ENCODE results near the gene FGD4. TPM values are rescaled to one million over a fixed set of nuclear protein-coding genes. Genes with fewer than 3 reads are reported as not detected.
"Not testable (repeated sequence)": the region's sequence is repeated elsewhere in the genome, so short reads cannot be mapped to it uniquely, and the experiment has no call there.

FGD4 gene
- total and polyA plus RNA-seq, 4 donors: 4.8 to 64.6 (median 24.2) TPM

GRCh38 chr12:32505067-32505945, 105.9 kb downstream of the FGD4 start:
- no peak for ATAC-seq (ENCODE audit: insufficient read depth, low FRiP score)

GRCh38 chr12:32507096-32507941, 108.0 kb downstream of the FGD4 start:
- not testable (repeated sequence) for H3K36me3 ChIP-seq (ENCODE audit: control insufficient read depth in 4 of 4, insufficient read depth in 4 of 4, low read length in 4 of 4); ATAC-seq (ENCODE audit: insufficient read depth, low FRiP score); H3K9me3 ChIP-seq (ENCODE audit: control insufficient read depth in 4 of 4, insufficient read depth in 3 of 4, low read length in 3 of 4); H3K27ac ChIP-seq (ENCODE audit: low read depth in 1 of 2, low read length in 1 of 2); H3K9ac ChIP-seq (ENCODE audit: insufficient read depth in 1 of 2, low read length in 2 of 2); H3K4me3 ChIP-seq; H3K27me3 ChIP-seq (ENCODE audit: control insufficient read depth in 3 of 3, insufficient read depth in 3 of 3, low read length in 2 of 3); DNase-seq
- WGBS, 2 donors: 91 to 92% methylated on average over 6 of the region's 8 CpGs
- peaks cover 4 to 48% (median 29%) of the 10 kb centered on the region in 5 donors for H3K4me1 ChIP-seq (ENCODE audit: control insufficient read depth in 5 of 5, insufficient read depth in 5 of 5, low read length in 5 of 5)

More at GRCh38 chr12:32505067-32505945, 105.9 kb downstream of the FGD4 start:
- H3K27ac ChIP-seq (ENCODE audit: low read depth in 1 of 2, low read length in 1 of 2): no peak overlapping the region
- no peaks in the 10 kb centered on the region for H3K27me3 ChIP-seq (ENCODE audit: control insufficient read depth in 3 of 3, insufficient read depth in 3 of 3, low read length in 2 of 3)
- peaks cover 4 to 59% (median 29%) of the 10 kb centered on the region in 5 donors for H3K4me1 ChIP-seq (ENCODE audit: control insufficient read depth in 5 of 5, insufficient read depth in 5 of 5, low read length in 5 of 5)
- peaks cover 0 to 3% (median 0%) of the 10 kb centered on the region in 4 donors for H3K36me3 ChIP-seq (ENCODE audit: control insufficient read depth in 4 of 4, insufficient read depth in 4 of 4, low read length in 4 of 4)
- H3K4me3 ChIP-seq: no peak overlapping the region
- H3K9ac ChIP-seq (ENCODE audit: insufficient read depth in 1 of 2, low read length in 2 of 2): no peak overlapping the region
- DNase-seq: peak; percentile 56 to 93 (median 91)
- WGBS, 2 donors: 38 to 57% methylated on average over 12 of the region's 12 CpGs
- no peak for TF ChIP-seq CTCF (IDR thresholded peaks at IDR 0.05; ENCODE audit: control extremely low read depth, extremely low read depth)
- no peaks in the 10 kb centered on the region for H3K9me3 ChIP-seq (ENCODE audit: control insufficient read depth in 4 of 4, insufficient read depth in 3 of 4, low read length in 3 of 4)

GRCh38 chr12:32507942-32508320, 108.6 kb downstream of the FGD4 start:
- peaks cover 4 to 42% (median 25%) of the 10 kb centered on the region in 5 donors for H3K4me1 ChIP-seq (ENCODE audit: control insufficient read depth in 5 of 5, insufficient read depth in 5 of 5, low read length in 5 of 5)
- ATAC-seq (ENCODE audit: insufficient read depth, low FRiP score) (no peak), DNase-seq (no peak)
- H3K27me3 ChIP-seq (ENCODE audit: control insufficient read depth in 3 of 3, insufficient read depth in 3 of 3, low read length in 2 of 3): no peaks in the 10 kb centered on the region
- no peaks in the 10 kb centered on the region for H3K9me3 ChIP-seq (ENCODE audit: control insufficient read depth in 4 of 4, insufficient read depth in 3 of 4, low read length in 3 of 4)
- WGBS, 2 donors: 51 to 57% methylated on average over 3 of the region's 3 CpGs
- peaks cover 0 to 3% (median 0%) of the 10 kb centered on the region in 4 donors for H3K36me3 ChIP-seq (ENCODE audit: control insufficient read depth in 4 of 4, insufficient read depth in 4 of 4, low read length in 4 of 4)
- H3K27ac ChIP-seq (ENCODE audit: low read depth in 1 of 2, low read length in 1 of 2): no peak overlapping the region
- TF ChIP-seq CTCF (IDR thresholded peaks at IDR 0.05; ENCODE audit: control extremely low read depth, extremely low read depth): no peak
- H3K9ac ChIP-seq (ENCODE audit: insufficient read depth in 1 of 2, low read length in 2 of 2): no peak overlapping the region
- H3K4me3 ChIP-seq: no peak overlapping the region

GRCh38 chr12:32508626-32509025, 109.3 kb downstream of the FGD4 start:
- 89 to 96% methylated on average over 3 of the region's 3 CpGs for WGBS, 2 donors
- Histone ChIP-seq H3K4me3 (no peak overlapping the region), H3K4me1 (ENCODE audit: control insufficient read depth in 5 of 5, insufficient read depth in 5 of 5, low read length in 5 of 5) (peaks cover 4 to 35% (median 21%) of the 10 kb centered on the region in 5 donors), H3K9me3 (ENCODE audit: control insufficient read depth in 4 of 4, insufficient read depth in 3 of 4, low read length in 3 of 4) (no peaks in the 10 kb centered on the region), H3K9ac (ENCODE audit: insufficient read depth in 1 of 2, low read length in 2 of 2) (no peak overlapping the region), H3K27me3 (ENCODE audit: control insufficient read depth in 3 of 3, insufficient read depth in 3 of 3, low read length in 2 of 3) (no peaks in the 10 kb centered on the region), H3K27ac (ENCODE audit: low read depth in 1 of 2, low read length in 1 of 2) (no peak overlapping the region), H3K36me3 (ENCODE audit: control insufficient read depth in 4 of 4, insufficient read depth in 4 of 4, low read length in 4 of 4) (peaks cover 0 to 3% (median 0%) of the 10 kb centered on the region in 4 donors)
- TF ChIP-seq CTCF (IDR thresholded peaks at IDR 0.05; ENCODE audit: control extremely low read depth, extremely low read depth): no peak
- ATAC-seq (ENCODE audit: insufficient read depth, low FRiP score): no peak
- DNase-seq: no peak

Data from lung (tissue), 12 donors.